HG02981 (cell line): ENCODE measurements around the gene VPS37C.

ENCODE experiments used
- ATAC-seq: cut with Tn5 transposase; IDR thresholded peaks from one replicate; pipeline ENCODE4 v1.9.1; 2021; ENCODE audit warnings: mild to moderate bottlenecking, moderate library complexity; ENCODE audit not compliant: unreplicated experiment

VPS37C gene

GRCh38 chr11:61155741-61156140, 5.5 kb downstream of the VPS37C start:
- no peak for ATAC-seq

GRCh38 chr11:61155312-61155711, 5.9 kb downstream of the VPS37C start:
- ATAC-seq: no peak

- ATAC-seq: no peak
Measured at GRCh38 chr11:61154528-61154927, 6.7 kb downstream of the VPS37C start.

DNA sequence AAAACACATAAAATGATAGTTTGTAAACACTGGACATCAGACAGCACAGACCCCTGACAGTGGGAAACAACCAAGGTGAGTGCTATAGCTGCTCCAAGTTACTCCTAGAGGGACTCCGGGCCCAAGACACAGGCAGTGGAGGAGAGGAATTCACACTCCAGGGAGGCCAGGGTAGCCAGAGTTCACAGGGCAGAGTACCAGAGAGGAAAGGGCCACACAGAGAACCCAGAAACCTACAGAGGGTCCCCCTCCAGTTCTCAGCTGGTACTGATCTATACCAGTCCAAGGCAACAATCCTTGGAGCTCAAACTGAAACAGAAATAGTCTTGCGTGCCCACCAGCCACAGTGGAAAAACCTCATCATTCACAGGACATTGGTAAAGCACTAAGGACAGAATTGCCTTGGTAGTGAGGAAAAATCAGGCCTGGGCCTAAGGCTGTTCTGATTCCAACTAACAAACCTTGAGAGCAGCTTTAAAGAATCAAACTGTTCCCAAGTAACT, 7.6 kb downstream of the VPS37C start:
- no peak for ATAC-seq

- ATAC-seq: no peak
Measured at GRCh38 chr11:61152816-61153592, 8.2 kb downstream of the VPS37C start.

DNA sequence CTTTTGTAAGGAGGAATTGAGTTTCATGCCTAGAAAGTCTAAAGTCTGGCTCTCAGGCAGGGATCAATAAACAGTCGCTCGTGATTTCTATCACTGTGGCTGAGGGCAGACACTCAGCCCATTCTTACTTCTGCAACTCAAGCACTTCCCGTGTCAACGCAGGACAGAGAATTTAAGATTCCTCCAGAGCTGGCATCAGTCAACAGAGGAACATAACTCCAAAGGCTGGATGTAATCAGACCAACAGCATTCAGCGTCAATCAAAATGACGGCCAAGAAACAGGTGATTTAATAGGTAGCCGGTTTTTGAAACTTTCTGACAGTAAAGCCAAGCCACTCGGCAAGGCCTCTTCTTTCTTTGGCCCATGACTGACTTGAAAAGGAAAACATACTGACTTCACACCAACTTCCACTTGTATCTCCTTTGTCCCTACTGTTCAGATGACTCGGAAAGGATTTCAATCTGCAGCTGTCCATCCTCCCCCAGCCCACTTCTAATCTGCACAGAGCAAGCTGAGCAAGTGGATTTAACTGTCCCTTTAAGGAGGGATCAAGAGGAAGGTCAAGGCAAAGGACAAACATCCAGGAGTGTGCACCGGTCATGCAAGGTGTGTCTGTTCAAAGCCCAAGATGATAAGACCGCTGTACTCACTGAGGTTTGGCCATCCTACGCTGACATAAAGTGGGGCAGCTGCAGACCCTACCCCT, 9.5 kb downstream of the VPS37C start:
- ATAC-seq: no peak

GRCh38 chr11:61150706-61151544, 10.3 kb downstream of the VPS37C start:
- ATAC-seq: no peak

DNA sequence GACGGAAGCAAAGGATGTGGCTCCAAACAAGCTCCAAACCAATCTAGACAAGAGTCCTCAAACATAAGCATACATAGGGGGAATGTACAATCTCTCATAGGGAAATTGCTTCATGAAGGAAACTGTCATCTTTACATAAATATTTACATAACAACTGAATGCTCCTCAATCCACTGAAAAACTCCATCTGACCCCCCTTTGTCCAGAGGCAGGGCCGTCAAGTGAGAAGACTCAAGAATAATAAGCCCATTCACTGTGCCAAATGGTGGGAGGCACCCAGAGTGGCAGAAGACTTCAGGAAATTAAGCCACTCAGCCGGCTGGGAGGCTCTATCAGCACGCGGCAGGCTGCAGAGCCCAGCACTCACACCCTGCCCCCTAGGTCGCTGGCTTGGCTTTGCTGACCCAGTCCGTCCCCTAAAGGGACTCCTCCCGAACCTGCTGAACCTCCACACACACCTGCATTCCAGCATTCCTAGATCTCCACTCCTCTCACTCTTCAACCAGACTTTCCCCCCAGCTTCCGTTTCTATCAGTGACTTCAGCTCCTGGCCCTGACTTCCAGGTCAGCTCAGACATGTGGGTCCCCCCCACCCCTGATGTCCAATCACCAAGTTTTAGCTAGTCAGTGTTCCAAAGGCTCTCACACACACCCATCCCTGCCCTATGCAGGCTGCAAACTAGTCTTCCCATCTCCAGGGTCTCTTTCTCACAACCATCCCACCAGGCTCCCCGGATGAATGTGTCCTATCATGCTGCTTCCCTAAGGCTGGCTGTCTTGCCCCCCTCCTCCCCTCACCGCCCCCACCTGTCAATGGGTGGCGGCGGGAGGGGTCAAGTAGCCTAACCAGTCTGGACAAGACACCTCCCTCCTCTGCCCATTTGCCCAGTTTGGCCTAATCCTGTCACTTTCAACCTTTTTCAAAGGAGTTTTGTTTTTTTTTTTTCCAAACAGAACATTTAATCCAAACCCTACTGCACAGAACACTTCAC, 11.3 kb downstream of the VPS37C start:
- ATAC-seq: no peak

DNA sequence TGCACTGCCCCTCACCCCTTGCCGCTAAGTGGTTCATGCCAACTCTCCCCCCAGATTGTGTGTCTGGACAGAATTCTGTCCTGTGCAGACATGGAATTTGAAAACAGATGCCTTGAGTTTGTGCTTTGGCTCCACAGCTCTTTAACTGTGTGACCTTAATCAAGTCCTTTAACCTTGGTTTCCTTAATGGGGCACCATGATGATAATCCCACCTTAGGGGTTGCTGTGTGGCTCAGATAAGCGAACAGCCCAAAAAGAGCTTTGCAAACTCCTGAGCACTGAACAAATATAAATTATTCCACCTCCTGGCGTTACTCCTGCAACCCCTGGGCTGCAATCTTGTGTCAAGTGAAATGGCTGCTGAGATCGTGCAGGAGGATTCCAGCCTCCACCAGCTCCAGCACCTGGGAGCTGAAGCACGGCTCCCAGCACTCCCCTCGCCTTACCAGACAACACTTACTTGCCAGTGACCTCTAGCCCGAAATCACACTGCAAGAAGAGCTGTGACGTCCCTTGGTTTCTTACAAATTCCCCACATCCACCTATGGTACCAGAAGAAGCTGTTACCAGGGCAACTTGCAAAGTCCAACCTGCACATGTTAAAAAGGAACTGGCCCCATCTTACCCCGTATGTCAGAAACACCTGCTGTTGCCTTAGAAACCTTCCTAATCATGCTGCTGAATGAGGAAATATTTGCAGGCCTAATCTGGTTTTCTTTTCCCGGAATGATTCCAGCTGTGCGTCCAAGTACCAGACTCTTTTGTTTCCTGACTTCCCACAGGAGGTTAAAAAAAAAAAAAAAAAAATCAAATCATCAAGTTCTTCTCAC, 13.2 kb downstream of the VPS37C start:
- ATAC-seq: no peak

- no peak for ATAC-seq
Measured at GRCh38 chr11:61147271-61147670, 14.0 kb downstream of the VPS37C start.

- ATAC-seq: no peak
Measured at GRCh38 chr11:61146416-61146815, 14.8 kb downstream of the VPS37C start.

- ATAC-seq: no peak
Measured at GRCh38 chr11:61145228-61146005, 15.8 kb downstream of the VPS37C start.

- no peak for ATAC-seq
Measured at GRCh38 chr11:61144511-61145179, 16.6 kb downstream of the VPS37C start.

DNA sequence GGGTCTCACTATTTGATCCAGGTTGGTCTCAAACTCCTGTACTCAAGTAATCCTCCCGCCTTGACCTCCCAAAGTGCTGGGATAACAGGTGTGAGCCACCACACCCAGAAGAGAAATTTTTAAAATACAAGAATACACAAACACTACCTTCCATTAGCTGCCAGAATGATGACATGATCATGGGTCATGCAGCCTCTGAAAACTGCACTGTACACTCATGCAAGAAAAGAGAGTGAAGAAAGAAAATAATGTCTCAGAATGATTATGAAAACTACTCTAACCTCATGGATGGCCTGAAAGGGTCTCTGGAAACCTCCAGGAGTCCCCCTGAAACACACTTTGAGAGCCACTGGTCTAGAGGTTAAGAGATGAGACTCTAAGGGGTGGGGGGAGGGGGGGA, 18.8 kb downstream of the VPS37C start:
- no peak for ATAC-seq

GRCh38 chr11:61141601-61142028, 19.6 kb downstream of the VPS37C start:
- no peak for ATAC-seq

GRCh38 chr11:61140416-61140815, 20.8 kb downstream of the VPS37C start:
- no peak for ATAC-seq

- no peak for ATAC-seq
Measured at GRCh38 chr11:61139387-61139786, 21.8 kb downstream of the VPS37C start.

- no peak for ATAC-seq
Measured at GRCh38 chr11:61138935-61139334, 22.3 kb downstream of the VPS37C start.
